H9 (cell line): ENCODE data around the gene KCTD18. TPM values are rescaled to one million over a fixed set of nuclear protein-coding genes. Genes with fewer than 3 reads are reported as not detected.
A peak's percentile ranks its signal among the peaks of the same experiment; 100 is the strongest.

Experiments used
- DNase-seq: peaks from one replicate; pipeline ENCODE4 v3.0.0-alpha.2; 2017
- H2AFZ ChIP-seq: one replicate; pipeline ENCODE4 v1.6.1; 2013; ENCODE audit warnings: mild to moderate bottlenecking, low read length, control low read depth, moderate library complexity
- H2AK5ac ChIP-seq: 2 replicates; pipeline ENCODE4 v1.6.1; 2013; ENCODE audit warnings: low read length, control low read depth, mixed read lengths; ENCODE audit not compliant: insufficient read length
- H2BK120ac ChIP-seq: one replicate; pipeline ENCODE4 v1.6.1; 2013; ENCODE audit warnings: low read depth, mild to moderate bottlenecking, low read length, control low read depth, inconsistent platforms; ENCODE audit not compliant: poor library complexity, severe bottlenecking
- H2BK12ac ChIP-seq: 2 replicates; pipeline ENCODE4 v1.6.1; 2013; ENCODE audit warnings: low read length, control low read depth, mixed read lengths, low read depth; ENCODE audit not compliant: insufficient read length
- H2BK15ac ChIP-seq: 2 replicates; pipeline ENCODE4 v1.6.1; 2013; ENCODE audit warnings: low read depth, low read length, control low read depth
- H2BK20ac ChIP-seq: one replicate; pipeline ENCODE4 v1.6.1; 2013; ENCODE audit warnings: low read depth, mild to moderate bottlenecking, low read length, control low read depth, inconsistent platforms; ENCODE audit not compliant: poor library complexity, severe bottlenecking
- H2BK5ac ChIP-seq: 2 replicates; pipeline ENCODE4 v1.6.1; 2013; ENCODE audit warnings: low read length, control low read depth, mixed read lengths; ENCODE audit not compliant: insufficient read length
- H3K14ac ChIP-seq: 2 replicates; pipeline ENCODE4 v1.6.1; 2013; ENCODE audit warnings: low read length, control low read depth; ENCODE audit not compliant: insufficient read depth
- H3K18ac ChIP-seq: 2 replicates; pipeline ENCODE4 v1.6.1; 2013; ENCODE audit warnings: low read depth, mild to moderate bottlenecking, mixed read lengths, low read length, control low read depth; ENCODE audit not compliant: insufficient read length
- H3K23ac ChIP-seq: 2 replicates; pipeline ENCODE4 v1.6.1; 2013; ENCODE audit warnings: low read length, control low read depth, mixed read lengths, low read depth; ENCODE audit not compliant: insufficient read length
- H3K23me2 ChIP-seq: 2 replicates; pipeline ENCODE4 v1.6.1; 2013; ENCODE audit warnings: low read depth, mild to moderate bottlenecking, mixed read lengths, low read length, control low read depth; ENCODE audit not compliant: insufficient read length, poor library complexity, severe bottlenecking
- H3K27ac ChIP-seq: 2 replicates; pipeline ENCODE4 v1.5.1; 2013; ENCODE audit warnings: low read length, control low read depth, mixed read lengths, low read depth; ENCODE audit not compliant: insufficient read length
- H3K27me3 ChIP-seq: 2 replicates; pipeline ENCODE4 v1.6.1; 2013; ENCODE audit warnings: low read length, control low read depth, inconsistent platforms; ENCODE audit not compliant: insufficient read depth
- H3K4ac ChIP-seq: 2 replicates; pipeline ENCODE4 v1.6.1; 2013; ENCODE audit warnings: low read depth, mild to moderate bottlenecking, control low read depth, inconsistent platforms, low read length, moderate library complexity
- H3K4me1 ChIP-seq: 2 replicates; pipeline ENCODE4 v1.6.1; 2013; ENCODE audit warnings: low read length, control low read depth, inconsistent platforms; ENCODE audit not compliant: insufficient read depth
- H3K4me2 ChIP-seq: 2 replicates; pipeline ENCODE4 v1.6.1; 2013; ENCODE audit warnings: low read length, control low read depth, mixed read lengths; ENCODE audit not compliant: insufficient read length, insufficient read depth
- H3K56ac ChIP-seq: 2 replicates; pipeline ENCODE4 v1.6.1; 2013; ENCODE audit warnings: low read depth, mild to moderate bottlenecking, mixed read lengths, low read length, control low read depth; ENCODE audit not compliant: insufficient read length
- H3K79me1 ChIP-seq: 2 replicates; pipeline ENCODE4 v1.6.1; 2013; ENCODE audit warnings: low read depth, mild to moderate bottlenecking, moderate library complexity, low read length, control low read depth, inconsistent platforms; ENCODE audit not compliant: insufficient read depth, poor library complexity, severe bottlenecking
- H3K79me2 ChIP-seq: 2 replicates; pipeline ENCODE4 v1.6.1; 2013; ENCODE audit warnings: low read length, control low read depth, inconsistent platforms; ENCODE audit not compliant: insufficient read depth
- H3K9ac ChIP-seq: 2 replicates; pipeline ENCODE4 v1.6.1; 2013; ENCODE audit warnings: low read length, control low read depth, mixed read lengths; ENCODE audit not compliant: insufficient read length; ENCODE audit errors: extremely low read depth
- H3K9me3 ChIP-seq: one replicate; pipeline ENCODE4 v1.6.1; 2013; ENCODE audit warnings: low read depth, low read length, inconsistent platforms; ENCODE audit not compliant: control insufficient read depth
- H3T11ph ChIP-seq: one replicate; pipeline ENCODE4 v1.6.1; 2013; ENCODE audit warnings: mild to moderate bottlenecking, low read length, control low read depth, inconsistent platforms
- H4K20me1 ChIP-seq: one replicate; pipeline ENCODE4 v1.6.1; 2013; ENCODE audit not compliant: control insufficient read depth, insufficient read length, insufficient read depth
- H4K5ac ChIP-seq: 2 replicates; pipeline ENCODE4 v1.6.1; 2013; ENCODE audit warnings: low read depth, mild to moderate bottlenecking, mixed read lengths, low read length, control low read depth; ENCODE audit not compliant: insufficient read length
- H4K8ac ChIP-seq: replicated peaks from 2 replicates; pipeline ENCODE4 v1.6.1; 2013; ENCODE audit warnings: low read length, control low read depth, mixed read lengths, low read depth; ENCODE audit not compliant: insufficient read length
- H4K91ac ChIP-seq: 2 replicates; pipeline ENCODE4 v1.6.1; 2013; ENCODE audit warnings: low read depth, mild to moderate bottlenecking, moderate library complexity, mixed read lengths, low read length, control low read depth; ENCODE audit not compliant: insufficient read length
- H3K27ac Mint-ChIP-seq, 3 experiments: 2 replicates in 2 of 3; 3 replicates in 1 of 3; pipeline ENCODE4 v1.8.0; 2020 to 2021; ENCODE audit warnings: mixed read lengths in 3 of 3, mild to moderate bottlenecking in 1 of 3, moderate library complexity in 1 of 3
- H3K27me3 Mint-ChIP-seq: 2 replicates; pipeline ENCODE4 v1.8.0; 2021; ENCODE audit warnings: low read depth, mild to moderate bottlenecking, moderate library complexity, mixed read lengths
- H3K36me3 Mint-ChIP-seq, 3 experiments: 2 replicates in 2 of 3; 3 replicates in 1 of 3; pipeline ENCODE4 v1.8.0; 2020 to 2021; ENCODE audit warnings: low read depth in 3 of 3, mixed read lengths in 3 of 3; ENCODE audit not compliant: insufficient read depth in 1 of 3
- H3K4me1 Mint-ChIP-seq, 2 experiments: 2 replicates each; pipeline ENCODE4 v1.8.0; 2020; ENCODE audit warnings: mixed read lengths in 2 of 2
- H3K4me3 Mint-ChIP-seq, 2 experiments: 2 replicates in 1 of 2; 3 replicates in 1 of 2; pipeline ENCODE4 v1.8.0; 2020 to 2021; ENCODE audit warnings: mild to moderate bottlenecking in 2 of 2, mixed read lengths in 2 of 2, moderate library complexity in 1 of 2
- H3K9me3 Mint-ChIP-seq, 2 experiments: 2 replicates in 1 of 2; 3 replicates in 1 of 2; pipeline ENCODE4 v1.8.0; 2020; ENCODE audit warnings: mild to moderate bottlenecking in 2 of 2, mixed read lengths in 2 of 2, moderate library complexity in 1 of 2
- CTCF ChIP-seq: fragments of 200-600 bp; sonication (generic); conservative IDR thresholded peaks from 3 replicates; pipeline ENCODE4 v1.8.0; 2021; ENCODE audit warnings: antibody characterized with exemption, mild to moderate bottlenecking
- WGBS: extraction: QIAGEN DNeasy Blood & Tissue Kit; methylation state at CpG from one replicate; pipeline ENCODE4 v1.1.7; 2013; ENCODE audit warnings: missing lambda C conversion rate, low lambda C conversion rate, mixed read lengths; ENCODE audit not compliant: insufficient read length; ENCODE audit errors: extremely low coverage; 5-methylcytosine and 5-hydroxymethylcytosine counted together
- total RNA-seq: library from RNA; stranded (reverse); gene quantifications from 2 replicates; pipeline ENCODE4 v1.2.1, GENCODE V29; 2021

KCTD18 gene
- total RNA-seq, 1 experiment from 2014 or later, result 4.9 TPM

- Histone ChIP-seq H3T11ph (no peak overlapping the region), H3K9ac (no peak overlapping the region), H3K27ac (no peak overlapping the region), H4K20me1 (no peaks in the 10 kb centered on the region), H3K27me3 (no peaks in the 10 kb centered on the region), H3K23ac (no peak overlapping the region), H2BK15ac (no peak overlapping the region), H3K18ac (no peak overlapping the region), H3K79me2 (no peaks in the 10 kb centered on the region), H3K4me2 (no peak overlapping the region), H3K56ac (no peak overlapping the region), H2AFZ (no peak overlapping the region), H2BK12ac (no peak overlapping the region), H4K5ac (no peak overlapping the region), H3K9me3 (no peaks in the 10 kb centered on the region), H3K79me1 (no peaks in the 10 kb centered on the region), H4K91ac (no peak overlapping the region), H3K23me2 (no peaks in the 10 kb centered on the region), H3K14ac (no peak overlapping the region), H2BK120ac (no peak overlapping the region), H2BK20ac (no peak overlapping the region), H4K8ac (no peak overlapping the region), H2BK5ac (no peak overlapping the region), H3K4me1 (no peaks in the 10 kb centered on the region), H2AK5ac (no peak overlapping the region), H3K4ac (no peak overlapping the region)
- Mint-ChIP-seq H3K4me3 (no peak overlapping the region), H3K36me3 (peaks cover 2 to 43% (median 16%) of the 10 kb centered on the region in 3 experiments; a peak in 6 of 7 replicates), H3K27ac (peak overlapping the region in 1 of 3 experiments; percentile 75; a peak in 1 of 7 replicates), H3K4me1 (no peaks in the 10 kb centered on the region), H3K27me3 (no peaks in the 10 kb centered on the region), H3K9me3 (no peaks in the 10 kb centered on the region)
- no peak for DNase-seq
- no CpG with 5 or more reads among the region's 1 CpG for WGBS
- no peak for TF ChIP-seq CTCF
These were observed 64.6 kb downstream of the KCTD18 start for GRCh38 chr2:200445284-200445683.
